ENCODE measurements around the gene CCL7. TPM values are rescaled to one million over a fixed set of nuclear protein-coding genes. Genes with fewer than 3 reads are reported as not detected.

CCL7 gene
- total and polyA plus RNA-seq, 10 donors = not detected

GRCh38 chr17:34308371-34308770 lies 38.4 kb downstream of the CCL7 start:
- peaks cover 0 to 25% (median 11%) of the 10 kb centered on the region in 6 donors for H3K4me1 ChIP-seq
- H3K9me3 ChIP-seq = no peaks in the 10 kb centered on the region
- no peak for TF ChIP-seq POLR2AphosphoS5 (IDR thresholded peaks at IDR 0.05)
- TF ChIP-seq POLR2A (IDR thresholded peaks at IDR 0.05) = no peak
- no peak for TF ChIP-seq CTCF (IDR thresholded peaks at IDR 0.05 in 8 of 11, conservative IDR thresholded peaks at IDR 0.05 in 3 of 11)
- intact Hi-C loops (cut with DNase I; ENCODE audit: low total_unique reads) = loop anchor here (5.0 kb wide), 1 partner anchor 106 kb away; no protein-coding TSS in a partner anchor
- no peak overlapping the region for H3K27ac ChIP-seq
- peaks cover 0 to 9% (median 0%) of the 10 kb centered on the region in 7 donors for H3K27me3 ChIP-seq (replicated peaks in 1 of 7)
- no peak for DNase-seq
- H3K4me3 ChIP-seq = no peak overlapping the region
- H3K36me3 ChIP-seq = no peaks in the 10 kb centered on the region

DNA sequence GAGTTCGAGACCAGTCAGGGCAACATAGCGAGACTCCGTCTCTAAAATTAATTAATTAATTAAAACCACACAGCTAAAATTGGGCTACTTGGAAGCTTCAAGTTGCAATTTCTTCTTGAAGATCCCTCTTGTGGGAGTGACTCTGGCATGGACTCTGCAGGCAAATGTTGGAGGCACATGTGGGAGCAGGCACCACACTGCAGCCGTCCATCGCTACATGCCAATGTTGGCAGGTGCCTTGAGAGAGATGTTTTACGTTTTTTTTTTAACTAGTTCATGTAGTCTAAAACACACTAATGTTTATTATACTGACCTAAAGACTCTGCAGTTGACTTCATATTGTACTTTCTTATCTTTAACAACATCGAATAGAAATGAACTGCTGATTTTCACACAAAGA lies 41.3 kb downstream of the CCL7 start:
- 75 to 87% (median 81%) methylated on average over 7 of the region's 7 CpGs for WGBS, 5 donors
- DNase-seq = no peak
- H3K36me3 ChIP-seq = no peaks in the 10 kb centered on the region
- H3K27ac ChIP-seq = peak overlapping the region in 1 of 8 donors; percentile 53
- no peak overlapping the region for H3K4me3 ChIP-seq
- H3K9me3 ChIP-seq = no peaks in the 10 kb centered on the region
- intact Hi-C loops (cut with DNase I; ENCODE audit: low total_unique reads) = no loop called here
- H3K27me3 ChIP-seq (replicated peaks in 1 of 7) = peaks cover 0 to 9% (median 0%) of the 10 kb centered on the region in 7 donors
- peaks cover 0 to 37% (median 24%) of the 10 kb centered on the region in 6 donors for H3K4me1 ChIP-seq
- TF ChIP-seq CTCF (IDR thresholded peaks at IDR 0.05 in 8 of 11, conservative IDR thresholded peaks at IDR 0.05 in 3 of 11) (no peak), POLR2AphosphoS5 (IDR thresholded peaks at IDR 0.05) (no peak), POLR2A (IDR thresholded peaks at IDR 0.05) (no peak)

GRCh38 chr17:34312080-34312479 lies 42.1 kb downstream of the CCL7 start:
- H3K36me3 ChIP-seq = no peaks in the 10 kb centered on the region
- H3K27me3 ChIP-seq (replicated peaks in 1 of 7) = peaks cover 0 to 9% (median 0%) of the 10 kb centered on the region in 7 donors
- no peaks in the 10 kb centered on the region for H3K9me3 ChIP-seq
- no peak for DNase-seq
- 54 to 73% (median 56%) methylated on average over 5 of the region's 5 CpGs for WGBS, 5 donors
- no peak overlapping the region for H3K4me3 ChIP-seq
- peaks cover 0 to 31% (median 20%) of the 10 kb centered on the region in 6 donors for H3K4me1 ChIP-seq
- TF ChIP-seq CTCF (IDR thresholded peaks at IDR 0.05 in 8 of 11, conservative IDR thresholded peaks at IDR 0.05 in 3 of 11) = no peak
- no peak for TF ChIP-seq POLR2AphosphoS5 (IDR thresholded peaks at IDR 0.05)
- TF ChIP-seq POLR2A (IDR thresholded peaks at IDR 0.05) = no peak
- intact Hi-C loops (cut with DNase I; ENCODE audit: low total_unique reads) = no loop called here
- peak overlapping the region in 5 of 8 donors; percentile 13 to 73 (median 53) for H3K27ac ChIP-seq

DNA sequence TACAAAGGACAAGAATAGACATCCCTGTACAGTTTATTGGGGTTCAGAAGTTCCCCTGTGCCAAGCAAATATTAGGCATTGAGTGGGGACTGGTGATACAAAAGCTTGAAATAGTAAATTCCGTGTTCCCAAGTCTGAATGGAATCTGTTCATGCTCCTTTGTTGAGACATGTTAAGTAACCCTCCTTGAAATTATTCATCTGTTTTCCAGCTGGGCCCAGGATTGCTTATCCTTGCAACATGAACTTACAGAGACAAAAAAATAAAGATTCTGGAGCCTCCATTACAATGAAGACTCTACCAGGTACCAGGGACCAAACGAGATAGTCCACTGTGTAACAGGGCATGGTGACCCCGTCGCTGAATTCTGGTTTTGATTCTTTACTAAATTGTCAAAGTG lies 43.1 kb downstream of the CCL7 start:
- H3K9me3 ChIP-seq = no peaks in the 10 kb centered on the region
- H3K36me3 ChIP-seq = no peaks in the 10 kb centered on the region
- intact Hi-C loops (cut with DNase I; ENCODE audit: low total_unique reads) = no loop called here
- DNase-seq = no peak
- peak overlapping the region in 4 of 8 donors; percentile 49 to 73 (median 60) for H3K27ac ChIP-seq
- 82 to 92% (median 91%) methylated on average over 4 of the region's 4 CpGs for WGBS, 5 donors
- H3K4me1 ChIP-seq = peaks cover 0 to 22% (median 15%) of the 10 kb centered on the region in 6 donors
- no peak for TF ChIP-seq POLR2A (IDR thresholded peaks at IDR 0.05)
- TF ChIP-seq POLR2AphosphoS5 (IDR thresholded peaks at IDR 0.05) = no peak
- TF ChIP-seq CTCF (IDR thresholded peaks at IDR 0.05 in 8 of 11, conservative IDR thresholded peaks at IDR 0.05 in 3 of 11) = no peak
- H3K27me3 ChIP-seq (replicated peaks in 1 of 7) = peaks cover 0 to 9% (median 0%) of the 10 kb centered on the region in 7 donors
- H3K4me3 ChIP-seq = no peak overlapping the region
